Endothelial cell of umbilical vein (primary cell): ENCODE results near the gene MT1B. TPM values are rescaled to one million over a fixed set of nuclear protein-coding genes. Genes with fewer than 3 reads are reported as not detected.

ENCODE experiments used
- BruUV-seq: library from RNA; stranded (reverse); fragments of 400-500 nt; replicated peaks from 2 replicates; lab custom pipeline; 2021; lab: Mats Ljungman, UMichigan
- CTCF ChIA-PET: fragments of 300-600, 350-600 bp; sonication (Branson Sonifier 250); formaldehyde crosslinking; loops from one replicate; lab custom pipeline; 2021; ENCODE audit warnings: antibody characterized with exemption, inconsistent platforms; lab: Charles Lee
- POLR2A ChIA-PET: fragments of 300-600, 350-600 bp; sonication (Branson Sonifier 250); formaldehyde crosslinking; loops from one replicate; lab custom pipeline; 2021; ENCODE audit warnings: antibody characterized with exemption, inconsistent platforms; lab: Charles Lee
- DNase-seq: peaks from one replicate; pipeline ENCODE4 v3.0.0-alpha.2; 2011; ENCODE audit warnings: low read depth, low spot score
- FAIRE-seq: peaks from 2 replicates; lab custom pipeline; 2011; peaks lifted over from hg19 to GRCh38; lab: Jason Lieb, UNC
- H2AFZ ChIP-seq: 2 replicates; pipeline ENCODE4 v1.6.0; 2012; ENCODE audit warnings: low read depth, low read length, control low read depth, inconsistent platforms
- H3K27ac ChIP-seq: 2 replicates; pipeline ENCODE4 v1.5.1; 2011; ENCODE audit warnings: low read depth, mild to moderate bottlenecking, control low read depth, low read length, moderate library complexity; ENCODE audit not compliant: insufficient read depth
- H3K27me3 ChIP-seq, 2 experiments: 2 replicates each; pipeline versions ENCODE4 v1.6.0 to v1.6.1; 2011; ENCODE audit warnings: low read length in 2 of 2, mixed read lengths in 1 of 2; ENCODE audit not compliant: control insufficient read depth in 2 of 2, insufficient read depth in 2 of 2
- H3K36me3 ChIP-seq, 2 experiments: 2 replicates in 1 of 2; 3 replicates in 1 of 2; pipeline ENCODE4 v1.5.1; 2011; ENCODE audit warnings: low read length in 2 of 2, mild to moderate bottlenecking in 1 of 2, moderate library complexity in 1 of 2; ENCODE audit not compliant: control insufficient read depth in 2 of 2, insufficient read depth in 2 of 2; ENCODE audit errors: extremely low read depth in 1 of 2
- H3K4me1 ChIP-seq: 3 replicates; pipeline ENCODE4 v1.5.1; 2011; ENCODE audit warnings: mild to moderate bottlenecking, low read length; ENCODE audit not compliant: control insufficient read depth, insufficient read depth; ENCODE audit errors: extremely low read depth
- H3K4me2 ChIP-seq: 2 replicates; pipeline ENCODE4 v1.6.1; 2011; ENCODE audit warnings: low read length, control low read depth, mixed read lengths; ENCODE audit not compliant: insufficient read depth
- H3K4me3 ChIP-seq, 3 experiments: fragments of 200-600 bp in 1 of 3; sonication (generic), shearing (Covaris generic) in 1 of 3; replicated peaks in 1 of 3; 2 replicates each; pipeline ENCODE4 v1.5.1; 2011 to 2016; ENCODE audit warnings: control low read depth in 3 of 3, low read length in 3 of 3, mild to moderate bottlenecking in 2 of 3, inconsistent platforms in 1 of 3, low read depth in 1 of 3, moderate library complexity in 1 of 3; ENCODE audit not compliant: insufficient read depth in 1 of 3
- H3K79me2 ChIP-seq: 2 replicates; pipeline ENCODE4 v1.6.0; 2012; ENCODE audit warnings: low read length, inconsistent platforms; ENCODE audit not compliant: control insufficient read depth, insufficient read depth
- H3K9ac ChIP-seq: replicated peaks from 2 replicates; pipeline ENCODE3; 2011; ENCODE audit warnings: low read length, control low read depth; ENCODE audit not compliant: insufficient read depth; ENCODE audit errors: extremely low read depth
- H3K9me1 ChIP-seq: replicated peaks from 3 replicates; pipeline ENCODE4 v1.6.0; 2011; ENCODE audit warnings: mild to moderate bottlenecking, low read length; ENCODE audit not compliant: control insufficient read depth, insufficient read depth; ENCODE audit errors: extremely low read depth
- H3K9me3 ChIP-seq: replicated peaks from 2 replicates; pipeline ENCODE4 v1.5.1; 2012; ENCODE audit warnings: low read length, inconsistent platforms; ENCODE audit not compliant: control insufficient read depth, insufficient read depth
- H4K20me1 ChIP-seq: replicated peaks from 2 replicates; pipeline ENCODE3; 2011; ENCODE audit warnings: mild to moderate bottlenecking, low read length; ENCODE audit not compliant: control insufficient read depth, insufficient read depth; ENCODE audit errors: extremely low read depth
- CTCF ChIP-seq, 2 donors: IDR thresholded peaks; 1 replicate in 1 of 2; 2 replicates in 1 of 2; pipeline ENCODE4 v1.5.1; 2011; ENCODE audit warnings: low read length in 2 of 2, mild to moderate bottlenecking in 2 of 2, moderate library complexity in 2 of 2, control low read depth in 1 of 2, inconsistent platforms in 1 of 2, low read depth in 1 of 2; ENCODE audit not compliant: insufficient read depth in 1 of 2; ENCODE audit errors: extremely low read depth in 1 of 2
- EZH2 ChIP-seq: IDR thresholded peaks from 2 replicates; pipeline ENCODE4 v1.6.1; 2012; ENCODE audit warnings: borderline replicate concordance, low read depth, mild to moderate bottlenecking, moderate library complexity, low read length, inconsistent platforms; ENCODE audit not compliant: severe bottlenecking
- FOS ChIP-seq: IDR thresholded peaks from 2 replicates; pipeline ENCODE4 v1.6.1; 2011; ENCODE audit warnings: mild to moderate bottlenecking, low read length, moderate library complexity, borderline replicate concordance; ENCODE audit not compliant: insufficient read depth
- GATA2 ChIP-seq: IDR thresholded peaks from 2 replicates; pipeline ENCODE4 v1.7.0; 2011; ENCODE audit warnings: low read depth, mild to moderate bottlenecking, moderate library complexity, mixed read lengths, low read length; ENCODE audit not compliant: insufficient read length, insufficient read depth
- JUN ChIP-seq: IDR thresholded peaks from 2 replicates; pipeline ENCODE4 v1.6.1; 2011; ENCODE audit warnings: borderline replicate concordance, low read depth; ENCODE audit not compliant: insufficient read length, insufficient read depth
- MAX ChIP-seq: IDR thresholded peaks from 2 replicates; pipeline ENCODE4 v1.6.1; 2011; ENCODE audit not compliant: insufficient read depth, insufficient read length
- MYC ChIP-seq: IDR thresholded peaks from one replicate; pipeline ENCODE4 v1.6.1; 2011; ENCODE audit warnings: mild to moderate bottlenecking, low read depth, low read length
- POLR2A ChIP-seq: IDR thresholded peaks from 2 replicates; pipeline ENCODE4 v1.6.1; 2012; ENCODE audit warnings: low read depth, mild to moderate bottlenecking, control low read depth, low read length
- POLR2AphosphoS5 ChIP-seq: IDR thresholded peaks from 2 replicates; pipeline ENCODE4 v1.6.1; 2012; ENCODE audit warnings: low read depth, mild to moderate bottlenecking, control low read depth, low read length, moderate library complexity; ENCODE audit not compliant: insufficient read depth
- dilution Hi-C: fragments of 300-500 bp; cut with MboI; formaldehyde crosslinking; loops from one replicate; pipeline ENCODE4 v1.15.0; 2019; ENCODE audit warnings: low sequenced_read_pairs; ENCODE audit not compliant: extremely low pct_ligation_motif_present
- intact Hi-C: fragments of 100-400 bp; cut with micrococcal nuclease; formaldehyde crosslinking; loops from one replicate; pipeline ENCODE4 v1.10.0; 2022
- polyA plus RNA-seq, 4 experiments: library from polyadenylated mRNA; depleted of rRNA in 3 of 4; stranded (reverse) in 3 of 4; unstranded in 1 of 4; fragments of >200 nt; gene quantifications; 2 replicates each; pipeline versions ENCODE4 v1.2.1 to v1.2.3, GENCODE V29; 2011 to 2012; ENCODE audit warnings: missing spikeins in 1 of 4
- total RNA-seq: library from RNA; stranded (reverse); gene quantifications from 2 replicates; pipeline ENCODE4 v1.2.3, GENCODE V29; 2021

MT1B gene
- total and polyA plus RNA-seq, 2 donors (not counting 3 experiments of a cell fraction or from before 2014, with no cell fraction given): not detected

GRCh38 chr16:56683424-56684172, 31.9 kb downstream of the MT1B start:
- Histone ChIP-seq H3K36me3 (no peaks in the 10 kb centered on the region), H4K20me1 (no peaks in the 10 kb centered on the region), H3K27ac (no peak overlapping the region), H3K79me2 (no peaks in the 10 kb centered on the region), H3K9ac (no peak overlapping the region), H3K4me1 (peaks cover 10% of the 10 kb centered on the region), H2AFZ (no peak overlapping the region), H3K4me3 (no peak overlapping the region), H3K27me3 (no peaks in the 10 kb centered on the region), H3K9me1 (no peaks in the 10 kb centered on the region), H3K4me2 (no peak overlapping the region), H3K9me3 (no peaks in the 10 kb centered on the region)
- ChIA-PET POLR2A (no interaction called here), CTCF (interaction anchor here (0.8 to 2.1 kb wide), 4 partner anchors 19 to 83 kb away, joined by 3 to 12 read pairs (median 6); no protein-coding TSS in a partner anchor)
- dilution Hi-C loops: no loop called here
- no TSS peak for BruUV-seq
- no peak for DNase-seq
- FAIRE-seq: no peak
- TF ChIP-seq GATA2 (no peak), JUN (no peak)
- intact Hi-C loops: loop anchor here (2.0 kb wide), 1 partner anchor 45 kb away; the partner anchor contains the start of gene MT1A

GRCh38 chr16:56684256-56684925, 32.7 kb downstream of the MT1B start:
- Histone ChIP-seq H3K9me3 (no peaks in the 10 kb centered on the region), H3K4me2 (no peak overlapping the region), H3K27ac (no peak overlapping the region), H3K9ac (no peak overlapping the region), H3K36me3 (no peaks in the 10 kb centered on the region), H3K4me1 (peaks cover 10% of the 10 kb centered on the region), H3K27me3 (no peaks in the 10 kb centered on the region), H3K4me3 (no peak overlapping the region), H4K20me1 (no peaks in the 10 kb centered on the region), H3K79me2 (no peaks in the 10 kb centered on the region), H2AFZ (no peak overlapping the region), H3K9me1 (no peaks in the 10 kb centered on the region)
- intact Hi-C loops: no loop called here
- CTCF ChIA-PET: interaction anchor here (1.5 to 1.6 kb wide), 2 partner anchors 18 to 84 kb away, joined by 4 read pairs; no protein-coding TSS in a partner anchor
- BruUV-seq: no TSS peak
- TF ChIP-seq MAX: no peak
- TF ChIP-seq POLR2A: no peak
- TF ChIP-seq CTCF (IDR thresholded peaks at IDR 0.05; ENCODE audit: extremely low read depth in 1 of 2, insufficient read depth in 1 of 2, low read depth in 1 of 2, low read length in 2 of 2): no peak
- no peak for TF ChIP-seq EZH2
- no peak for TF ChIP-seq GATA2
- TF ChIP-seq JUN: no peak
- TF ChIP-seq FOS: no peak
- TF ChIP-seq MYC: no peak
- no peak for TF ChIP-seq POLR2AphosphoS5
- no peak for FAIRE-seq
- dilution Hi-C loops: no loop called here
- no peak for DNase-seq
- POLR2A ChIA-PET: no interaction called here
